ENCODE data around the gene UBA3.
A peak's percentile ranks its signal among the peaks of the same experiment; 100 is the strongest.

The UBA3 gene

DNA sequence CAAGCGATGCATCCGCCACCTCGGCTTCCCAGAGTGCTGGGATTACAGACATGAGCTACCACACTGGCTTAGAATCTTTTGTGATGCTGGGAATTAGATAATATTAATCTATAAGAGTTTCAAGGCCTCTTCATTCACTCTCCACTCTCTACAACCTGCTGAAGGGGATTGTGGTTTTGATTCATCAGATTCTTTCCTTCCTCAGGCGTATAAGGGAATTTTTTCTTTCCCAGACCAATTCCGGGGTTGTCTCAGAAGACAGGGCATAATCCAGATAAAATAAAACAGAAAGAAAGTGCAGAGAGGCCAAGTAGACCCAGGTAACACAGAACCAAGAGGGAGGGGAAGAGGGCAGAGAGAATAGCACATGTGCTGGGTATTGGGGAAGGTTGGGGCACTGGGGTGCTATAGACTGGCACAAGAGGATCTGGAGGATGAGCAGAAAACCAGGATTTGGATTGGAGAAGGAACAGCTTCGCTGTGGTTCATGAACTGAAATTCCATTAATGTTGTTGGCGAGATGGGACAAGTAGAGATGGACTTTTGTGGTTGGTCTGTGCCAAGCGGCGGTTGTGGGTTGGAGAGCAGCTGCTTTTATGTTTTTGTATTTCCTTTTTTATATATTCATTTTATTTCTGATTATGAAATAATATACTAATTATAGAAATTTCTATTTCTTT, 17.4 kb upstream of the UBA3 start:
- no peak for DNase-seq (ENCODE audit: low read depth)

GRCh38 chr3:69096299-69096698, 16.1 kb upstream of the UBA3 start:
- no peak for DNase-seq (ENCODE audit: low read depth)

- DNase-seq (ENCODE audit: low read depth) = no peak
Observed at GRCh38 chr3:69095636-69096035, 15.5 kb upstream of the UBA3 start.

GRCh38 chr3:69094467-69095205, 14.5 kb upstream of the UBA3 start:
- DNase-seq (ENCODE audit: low read depth) = no peak

- DNase-seq (ENCODE audit: low read depth) = no peak
Observed at GRCh38 chr3:69092030-69092516, 11.9 kb upstream of the UBA3 start.

GRCh38 chr3:69091389-69092029, 11.3 kb upstream of the UBA3 start:
- DNase-seq (ENCODE audit: low read depth) = no peak

DNA sequence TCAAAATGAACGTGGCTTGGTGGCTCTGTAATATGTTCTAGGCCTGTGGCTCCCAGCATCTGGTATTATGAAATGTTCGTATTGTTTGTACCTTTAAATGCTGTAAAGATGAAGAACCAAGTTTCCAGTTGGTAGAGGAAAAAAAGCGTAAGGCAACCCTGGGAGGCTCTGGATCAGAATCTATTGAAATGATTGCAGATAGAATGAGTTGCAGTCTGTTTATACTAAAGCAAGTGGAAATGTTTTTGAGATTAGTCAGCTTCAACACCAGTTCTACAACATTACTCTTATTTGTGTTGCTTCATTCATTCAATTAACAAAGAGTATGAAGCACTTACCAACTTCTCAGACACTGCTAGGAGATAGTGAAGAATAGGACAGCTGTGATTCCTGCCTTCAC, 9.9 kb upstream of the UBA3 start:
- DNase-seq (ENCODE audit: low read depth) = no peak

- no peak for DNase-seq (ENCODE audit: low read depth)
Observed at GRCh38 chr3:69088063-69088462, 7.9 kb upstream of the UBA3 start.

DNA sequence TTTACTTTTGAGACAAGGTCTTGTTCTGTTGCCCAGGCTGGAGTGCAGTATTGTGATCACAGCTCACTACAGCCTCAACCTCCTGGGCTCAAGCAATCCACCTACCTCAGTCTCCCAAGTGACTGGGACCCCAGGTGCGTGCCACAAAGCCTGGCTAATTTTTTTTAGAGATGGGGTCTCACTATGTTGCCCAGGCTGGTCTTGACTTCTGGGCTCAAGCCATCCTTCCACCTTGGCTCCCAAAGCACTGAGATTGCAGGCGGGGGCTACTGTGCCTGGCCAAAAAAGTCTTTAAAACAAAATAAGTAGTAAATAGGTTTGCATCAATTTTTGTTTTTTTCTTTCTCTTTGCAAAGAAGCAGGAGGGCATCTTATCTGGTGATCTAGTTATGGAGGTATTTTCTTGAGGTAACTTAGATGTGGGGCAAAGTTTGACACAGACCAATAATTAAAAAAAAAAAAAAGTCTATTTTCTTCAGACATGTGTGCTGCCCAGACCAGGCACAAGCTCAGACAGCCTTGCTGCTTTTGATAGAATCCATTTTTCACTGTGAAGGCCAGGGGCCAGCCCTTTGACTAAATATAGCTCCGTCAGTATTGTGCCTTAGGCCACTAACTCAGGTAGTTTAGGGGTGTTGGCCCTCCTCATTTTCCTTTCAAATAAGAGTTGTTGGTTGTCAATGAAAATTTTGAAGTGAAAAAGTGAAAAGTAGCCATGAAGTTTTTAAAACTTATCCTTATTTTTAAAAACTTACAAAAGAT, 7.0 kb upstream of the UBA3 start:
- DNase-seq (ENCODE audit: low read depth) = no peak

DNA sequence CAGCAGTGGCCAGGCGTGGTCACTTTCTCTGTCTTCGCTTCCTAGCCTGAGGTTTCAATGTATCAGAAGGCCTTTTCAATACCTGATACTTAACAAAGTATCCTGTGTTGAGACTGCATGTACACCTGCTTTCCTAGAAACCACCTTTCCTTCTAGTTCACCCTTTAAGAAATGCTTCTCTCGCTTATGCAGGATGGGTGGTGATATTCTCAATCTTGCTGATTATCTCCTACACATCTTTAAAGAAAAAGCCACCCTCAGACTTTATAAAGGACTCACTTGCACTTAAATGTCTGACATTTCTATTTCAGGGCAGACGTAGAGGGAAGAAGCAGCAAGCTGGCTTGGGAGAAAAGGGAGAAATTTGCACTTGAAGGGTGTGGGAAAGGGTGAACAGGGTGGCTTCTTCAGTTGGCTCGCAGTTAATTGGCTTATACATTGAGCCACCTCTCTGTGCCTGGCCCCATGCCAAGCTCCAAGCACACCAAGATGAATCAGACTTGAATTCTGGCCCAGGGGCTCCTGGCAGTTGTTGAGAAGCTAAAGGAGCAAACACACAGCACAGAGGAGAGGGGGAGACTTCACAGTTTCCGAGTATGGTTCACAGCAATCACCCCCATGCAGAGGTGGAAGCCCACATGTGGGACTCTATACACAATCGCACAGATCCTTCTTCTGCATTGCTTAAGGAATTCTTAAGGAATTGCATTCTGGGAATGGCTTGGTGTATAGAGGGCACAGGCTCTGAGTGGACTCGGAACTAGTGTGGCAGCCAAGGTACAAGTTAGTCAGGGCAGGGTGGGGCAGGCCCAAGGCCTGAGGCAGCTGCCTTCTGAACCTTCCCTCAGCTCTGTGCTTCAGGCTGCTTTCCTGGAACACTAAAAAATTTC, 5.9 kb upstream of the UBA3 start:
- peak; percentile 51 for DNase-seq (ENCODE audit: low read depth)

- DNase-seq (ENCODE audit: low read depth) = no peak
Observed at GRCh38 chr3:69085168-69085832, 5.1 kb upstream of the UBA3 start.

DNA sequence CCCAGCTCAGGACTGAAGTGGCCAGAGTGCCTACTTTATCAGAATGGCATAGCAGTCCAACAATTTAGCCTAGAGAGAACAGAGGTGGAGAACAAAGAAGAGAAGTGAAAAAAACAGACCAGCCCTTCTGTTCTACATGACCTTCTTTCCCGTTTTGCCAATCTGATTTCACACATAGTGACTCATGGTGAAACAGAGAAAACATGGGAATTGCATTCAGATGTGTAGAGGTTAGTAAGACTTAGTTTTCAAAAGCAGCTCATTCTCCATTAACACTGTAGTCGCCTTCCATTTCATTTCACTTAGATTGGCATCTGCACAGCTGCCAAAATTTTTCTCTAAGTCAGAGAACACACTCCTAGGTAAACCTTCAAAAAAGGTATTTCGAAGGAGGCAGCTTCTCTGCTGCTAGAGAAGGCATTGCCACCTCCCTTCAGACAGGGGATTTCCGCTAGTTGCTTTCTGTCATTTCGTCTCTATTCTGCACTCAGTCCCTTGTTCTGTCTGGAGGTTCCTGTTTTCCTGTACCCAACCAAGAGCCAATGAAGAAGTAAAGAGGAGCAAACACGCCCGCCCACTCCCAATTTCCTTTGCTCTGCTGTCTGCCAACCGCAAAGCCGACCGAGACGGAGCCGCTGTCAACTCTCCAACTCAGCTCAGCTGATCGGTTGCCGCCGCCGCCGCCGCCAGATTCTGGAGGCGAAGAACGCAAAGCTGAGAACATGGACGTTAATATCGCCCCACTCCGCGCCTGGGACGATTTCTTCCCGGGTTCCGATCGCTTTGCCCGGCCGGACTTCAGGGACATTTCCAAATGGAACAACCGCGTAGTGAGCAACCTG, 4.4 kb upstream of the UBA3 start, which contains the start of gene ARL6IP5:
Gene ARL6IP5, plus strand, starts transcription at position 612 of the 842 bp plus-strand sequence. Its CDS starts 111 bp downstream, at position 723.
- DNase-seq (ENCODE audit: low read depth) = peak; percentile 75

GRCh38 chr3:69082805-69083204, 2.6 kb upstream of the UBA3 start:
- peak; percentile 60 for DNase-seq (ENCODE audit: low read depth)

- DNase-seq (ENCODE audit: low read depth) = no peak
Observed at GRCh38 chr3:69082361-69082760, 2.2 kb upstream of the UBA3 start.

DNA sequence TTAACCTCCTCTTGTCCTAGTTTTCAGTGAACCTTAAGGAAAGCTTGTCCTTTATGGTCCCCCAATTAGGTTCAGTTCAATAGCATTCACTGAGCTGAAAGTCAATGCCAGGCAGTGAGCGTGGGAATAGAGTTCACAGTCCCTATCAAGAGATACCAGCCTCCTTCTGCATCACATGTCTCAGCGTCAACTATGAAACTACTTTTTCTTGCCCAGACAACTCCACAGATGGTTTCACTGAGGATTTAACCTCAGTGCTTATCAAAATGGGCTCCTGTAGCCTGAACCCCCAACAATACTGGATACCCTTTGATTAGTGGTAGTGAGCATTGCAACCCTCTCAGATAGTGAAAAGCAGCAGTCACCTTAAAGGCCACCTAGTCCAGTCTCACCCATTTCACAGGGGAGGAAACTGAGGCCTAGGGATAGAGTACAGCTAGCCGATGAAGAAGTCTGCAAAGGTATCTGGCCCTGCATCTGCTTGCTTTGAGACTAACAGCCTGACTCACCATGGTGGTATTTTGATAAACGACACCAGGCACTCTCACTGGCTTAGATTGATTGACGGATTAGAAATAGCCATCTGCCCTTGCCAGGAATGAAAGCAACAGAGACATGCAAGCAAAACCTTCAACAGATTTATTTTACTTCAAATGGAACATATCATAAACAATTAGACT, 1.6 kb upstream of the UBA3 start:
- DNase-seq (ENCODE audit: low read depth) = no peak

- DNase-seq (ENCODE audit: low read depth) = no peak
Observed at GRCh38 chr3:69079269-69080159, 651 bp downstream of the UBA3 start.

GRCh38 chr3:69072928-69073327, 7.2 kb downstream of the UBA3 start:
- DNase-seq (ENCODE audit: low read depth) = no peak

- DNase-seq (ENCODE audit: low read depth) = no peak
Observed at GRCh38 chr3:69066121-69066520, 14.0 kb downstream of the UBA3 start.
